ENCODE results near the gene PHACTR1.

DNA sequence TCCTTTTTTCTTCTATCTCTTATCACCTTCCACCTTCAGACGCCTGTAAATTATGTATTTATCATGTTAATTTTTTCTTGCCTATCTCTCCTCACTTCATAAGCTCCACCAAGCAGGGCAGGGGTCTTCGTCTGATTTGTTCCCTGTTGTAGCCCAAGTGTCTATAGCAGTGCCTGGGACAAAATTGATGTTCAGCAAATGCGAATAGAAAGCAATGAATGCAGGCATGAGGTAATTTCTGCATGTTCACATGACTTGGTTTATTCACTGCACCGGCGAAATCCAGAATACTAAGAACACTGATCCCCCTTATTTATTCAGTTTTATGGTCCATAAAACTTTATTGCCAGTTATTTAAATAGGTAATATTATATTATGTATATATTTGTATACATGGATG, 449.7 kb downstream of the PHACTR1 start:
- no peak for TF ChIP-seq GABPA (IDR thresholded peaks at IDR 0.05 in 1 of 2, conservative IDR thresholded peaks at IDR 0.05 in 1 of 2)
- no peak for TF ChIP-seq FOXA1 (IDR thresholded peaks at IDR 0.05)
- TF ChIP-seq, protein P1, sequence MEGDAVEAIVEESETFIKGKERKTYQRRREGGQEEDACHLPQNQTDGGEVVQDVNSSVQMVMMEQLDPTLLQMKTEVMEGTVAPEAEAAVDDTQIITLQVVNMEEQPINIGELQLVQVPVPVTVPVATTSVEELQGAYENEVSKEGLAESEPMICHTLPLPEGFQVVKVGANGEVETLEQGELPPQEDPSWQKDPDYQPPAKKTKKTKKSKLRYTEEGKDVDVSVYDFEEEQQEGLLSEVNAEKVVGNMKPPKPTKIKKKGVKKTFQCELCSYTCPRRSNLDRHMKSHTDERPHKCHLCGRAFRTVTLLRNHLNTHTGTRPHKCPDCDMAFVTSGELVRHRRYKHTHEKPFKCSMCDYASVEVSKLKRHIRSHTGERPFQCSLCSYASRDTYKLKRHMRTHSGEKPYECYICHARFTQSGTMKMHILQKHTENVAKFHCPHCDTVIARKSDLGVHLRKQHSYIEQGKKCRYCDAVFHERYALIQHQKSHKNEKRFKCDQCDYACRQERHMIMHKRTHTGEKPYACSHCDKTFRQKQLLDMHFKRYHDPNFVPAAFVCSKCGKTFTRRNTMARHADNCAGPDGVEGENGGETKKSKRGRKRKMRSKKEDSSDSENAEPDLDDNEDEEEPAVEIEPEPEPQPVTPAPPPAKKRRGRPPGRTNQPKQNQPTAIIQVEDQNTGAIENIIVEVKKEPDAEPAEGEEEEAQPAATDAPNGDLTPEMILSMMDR (IDR thresholded peaks at IDR 0.05; ENCODE audit: low read depth, low read length, missing input control), result no peak
- TF ChIP-seq SP1 (IDR thresholded peaks at IDR 0.05), result no peak

All from liver (tissue), 3 donors.